PC-9 (cell line): ENCODE measurements around the gene LYSMD1. TPM values are rescaled to one million over a fixed set of nuclear protein-coding genes. Genes with fewer than 3 reads are reported as not detected.
"Not testable (repeated sequence)": the region's sequence is repeated elsewhere in the genome, so short reads cannot be mapped to it uniquely, and the experiment has no call there.

Experiments
- BruUV-seq: library from RNA; stranded (reverse); fragments of 400-500 nt; replicated peaks from 2 replicates; lab custom pipeline; 2021; lab: Mats Ljungman, UMichigan
- CTCF ChIA-PET: fragments of 300-600 bp; sonication (Branson Sonifier 250); formaldehyde crosslinking; loops from one replicate; lab custom pipeline; 2022; ENCODE audit warnings: antibody characterized with exemption; lab: Charles Lee
- POLR2A ChIA-PET: fragments of 300-600 bp; sonication (Branson Sonifier 250); formaldehyde crosslinking; loops from one replicate; lab custom pipeline; 2022; ENCODE audit warnings: antibody characterized with exemption; ENCODE audit not compliant: unreplicated experiment; lab: Charles Lee
- DNase-seq, 2 experiments: peaks; one replicate each; pipeline versions ENCODE4 v3.0.0 to v3.0.0-alpha.2; 2015 to 2022; ENCODE audit warnings: mixed read lengths in 1 of 2
- H2AFZ ChIP-seq: fragments of 200-600 bp; sonication (generic); 2 replicates; pipeline ENCODE4 v1.8.1; 2017; ENCODE audit warnings: antibody characterized with exemption
- H3F3A ChIP-seq: fragments of 200-600 bp; sonication (generic); 2 replicates; pipeline ENCODE4 v1.8.1; 2017; ENCODE audit warnings: antibody characterized with exemption, mild to moderate bottlenecking, low read depth; ENCODE audit not compliant: insufficient read depth
- H3K27ac ChIP-seq: fragments of 200-600 bp; sonication (generic); 2 replicates; pipeline ENCODE4 v1.6.1; 2016; ENCODE audit warnings: mixed run types
- H3K27me3 ChIP-seq: fragments of 200-600 bp; sonication (generic); 2 replicates; pipeline ENCODE4 v1.6.1; 2016; ENCODE audit warnings: low read depth, mixed run types; ENCODE audit not compliant: insufficient read depth
- H3K36me3 ChIP-seq: fragments of 200-600 bp; sonication (generic); 2 replicates; pipeline ENCODE4 v1.6.1; 2016; ENCODE audit warnings: low read depth, mixed run types
- H3K4me1 ChIP-seq: fragments of 200-600 bp; sonication (generic); replicated peaks from 2 replicates; pipeline ENCODE4 v1.6.1; 2016; ENCODE audit warnings: mixed run types; ENCODE audit not compliant: insufficient read depth
- H3K4me2 ChIP-seq: fragments of 200-600 bp; sonication (generic); 2 replicates; pipeline ENCODE4 v1.6.1; 2017; ENCODE audit warnings: mixed run types
- H3K4me3 ChIP-seq: fragments of 200-600 bp; sonication (generic); 2 replicates; pipeline ENCODE4 v1.6.1; 2016; ENCODE audit warnings: mixed run types
- H3K79me2 ChIP-seq: fragments of 200-600 bp; sonication (generic); 2 replicates; pipeline ENCODE4 v1.6.1; 2017; ENCODE audit warnings: low read depth, mixed run types
- H3K9me2 ChIP-seq: fragments of 200-600 bp; sonication (generic); 2 replicates; pipeline ENCODE4 v1.8.1; 2017; ENCODE audit warnings: mild to moderate bottlenecking; ENCODE audit not compliant: insufficient read depth
- H3K9me3 ChIP-seq: fragments of 200-600 bp; sonication (generic); 2 replicates; pipeline ENCODE4 v1.8.1; 2016; ENCODE audit warnings: low read depth; ENCODE audit not compliant: insufficient read depth
- H4K20me1 ChIP-seq: fragments of 200-600 bp; sonication (generic); 2 replicates; pipeline ENCODE4 v1.8.1; 2017; ENCODE audit not compliant: insufficient read depth
- CTCF ChIP-seq: fragments of 200-600 bp; sonication (generic); conservative IDR thresholded peaks from 2 replicates; pipeline ENCODE4 v1.6.1; 2017; ENCODE audit warnings: mixed run types, antibody characterized with exemption, mild to moderate bottlenecking, moderate library complexity
- EZH2 ChIP-seq: fragments of 200-600 bp; sonication (generic); IDR thresholded peaks from 2 replicates; pipeline ENCODE4 v1.8.0; 2017; ENCODE audit warnings: antibody characterized with exemption, low read depth
- intact Hi-C: fragments of 100-400 bp; cut with micrococcal nuclease; formaldehyde crosslinking; loops from one replicate; pipeline ENCODE4 v1.10.0; 2022; ENCODE audit not compliant: unreplicated experiment
- total RNA-seq: library from RNA; stranded (reverse); gene quantifications from 2 replicates; pipeline ENCODE4 v1.2.3, GENCODE V29; 2021

LYSMD1 gene
- total RNA-seq, 1 experiment from 2014 or later, result 7.6 TPM

- Histone ChIP-seq H3K4me3 (no peak overlapping the region), H3K9me2 (no peaks in the 10 kb centered on the region), H3K36me3 (peaks cover 14% of the 10 kb centered on the region), H2AFZ (no peak overlapping the region), H3F3A (peaks cover 3% of the 10 kb centered on the region; the same call in 1 of the 2 replicates), H4K20me1 (peaks cover 57% of the 10 kb centered on the region), H3K4me1 (no peaks in the 10 kb centered on the region), H3K79me2 (peaks cover 97% of the 10 kb centered on the region), H3K9me3 (no peaks in the 10 kb centered on the region), H3K27ac (no peak overlapping the region), H3K4me2 (no peak overlapping the region), H3K27me3 (no peaks in the 10 kb centered on the region)
- intact Hi-C loops, result no loop called here
- no peak for DNase-seq
- ChIA-PET CTCF (no interaction called here), POLR2A (interaction anchor here (0.7 kb wide), 1 partner anchor 161 kb away, joined by 3 read pairs; the partner anchor contains the start of gene SELENBP1)
- no peak for TF ChIP-seq CTCF
- no peak for TF ChIP-seq EZH2
- no TSS peak for BruUV-seq
These were observed 46.4 kb upstream of the LYSMD1 start for GRCh38 chr1:151211972-151212705.

GRCh38 chr1:151210830-151211229, 45.1 kb upstream of the LYSMD1 start:
- CTCF ChIA-PET, result no interaction called here
- H3K27ac ChIP-seq, result no peak overlapping the region

GRCh38 chr1:151205381-151205965, 39.8 kb upstream of the LYSMD1 start:
- BruUV-seq, CTCF ChIA-PET, DNase-seq, H3K9me2 ChIP-seq, H3K4me2 ChIP-seq, POLR2A ChIA-PET, H3K9me3 ChIP-seq, H3K27ac ChIP-seq, intact Hi-C loops, H3K27me3 ChIP-seq, H3K4me3 ChIP-seq, H2AFZ ChIP-seq: not testable (repeated sequence)
- H4K20me1 ChIP-seq, result peaks cover 63% of the 10 kb centered on the region
- H3K4me1 ChIP-seq, result peaks cover 16% of the 10 kb centered on the region
- peaks cover 12% of the 10 kb centered on the region; the same call in 1 of the 2 replicates for H3F3A ChIP-seq
- H3K36me3 ChIP-seq, result peaks cover 25% of the 10 kb centered on the region
- H3K79me2 ChIP-seq, result peaks cover 100% of the 10 kb centered on the region

More at GRCh38 chr1:151210830-151211229, 45.1 kb upstream of the LYSMD1 start:
- no peaks in the 10 kb centered on the region for H3K4me1 ChIP-seq
- no peak for DNase-seq
- intact Hi-C loops, result no loop called here
- no TSS peak for BruUV-seq
- TF ChIP-seq EZH2, result no peak
- no peak for TF ChIP-seq CTCF
- no peak overlapping the region for H3K4me2 ChIP-seq
- no peaks in the 10 kb centered on the region for H3K9me2 ChIP-seq
- peaks cover 3% of the 10 kb centered on the region; the same call in 1 of the 2 replicates for H3F3A ChIP-seq
- peaks cover 99% of the 10 kb centered on the region for H3K79me2 ChIP-seq
- no peak overlapping the region for H3K4me3 ChIP-seq
- no peak overlapping the region for H2AFZ ChIP-seq
- POLR2A ChIA-PET, result no interaction called here
- peaks cover 17% of the 10 kb centered on the region; the same call in 1 of the 2 replicates for H3K36me3 ChIP-seq
- peaks cover 54% of the 10 kb centered on the region for H4K20me1 ChIP-seq
- no peaks in the 10 kb centered on the region for H3K9me3 ChIP-seq
- H3K27me3 ChIP-seq, result no peaks in the 10 kb centered on the region
